ENCODE results near the gene JAKMIP1.

The JAKMIP1 gene

GRCh38 chr4:6193399-6193798 is 7.0 kb downstream of the JAKMIP1 start:
- H3K4me1 ChIP-seq (ENCODE audit: insufficient read depth, low read length), result no peaks in the 10 kb centered on the region
- no peak overlapping the region for H2AFZ ChIP-seq (ENCODE audit: low read depth, low read length)
- no peak overlapping the region for H3K4me3 ChIP-seq (ENCODE audit: low read length)
- H3K36me3 ChIP-seq (ENCODE audit: insufficient read depth, low read length), result no peaks in the 10 kb centered on the region
- H3K9me3 ChIP-seq (ENCODE audit: low read length), result no peaks in the 10 kb centered on the region
- H3K27me3 ChIP-seq (ENCODE audit: insufficient read depth, low read length), result peaks cover 47% of the 10 kb centered on the region

GRCh38 chr4:6192245-6192644 is 8.1 kb downstream of the JAKMIP1 start:
- Histone ChIP-seq H3K4me1 (ENCODE audit: insufficient read depth, low read length) (no peaks in the 10 kb centered on the region), H3K9me3 (ENCODE audit: low read length) (no peaks in the 10 kb centered on the region), H2AFZ (ENCODE audit: low read depth, low read length) (no peak overlapping the region), H3K27me3 (ENCODE audit: insufficient read depth, low read length) (peaks cover 36% of the 10 kb centered on the region), H3K4me3 (ENCODE audit: low read length) (no peak overlapping the region), H3K36me3 (ENCODE audit: insufficient read depth, low read length) (no peaks in the 10 kb centered on the region)

- Histone ChIP-seq H3K27me3 (ENCODE audit: insufficient read depth, low read length) (peaks cover 30% of the 10 kb centered on the region), H3K9me3 (ENCODE audit: low read length) (no peaks in the 10 kb centered on the region), H3K4me3 (ENCODE audit: low read length) (no peak overlapping the region), H3K4me1 (ENCODE audit: insufficient read depth, low read length) (no peaks in the 10 kb centered on the region), H3K36me3 (ENCODE audit: insufficient read depth, low read length) (no peaks in the 10 kb centered on the region), H2AFZ (ENCODE audit: low read depth, low read length) (no peak overlapping the region)
These were observed 8.8 kb downstream of the JAKMIP1 start for GRCh38 chr4:6191448-6192130.

GRCh38 chr4:6190486-6190885 is 9.9 kb downstream of the JAKMIP1 start:
- Histone ChIP-seq H3K27me3 (ENCODE audit: insufficient read depth, low read length) (peaks cover 20% of the 10 kb centered on the region), H2AFZ (ENCODE audit: low read depth, low read length) (no peak overlapping the region), H3K4me1 (ENCODE audit: insufficient read depth, low read length) (no peaks in the 10 kb centered on the region), H3K36me3 (ENCODE audit: insufficient read depth, low read length) (no peaks in the 10 kb centered on the region), H3K4me3 (ENCODE audit: low read length) (no peak overlapping the region), H3K9me3 (ENCODE audit: low read length) (no peaks in the 10 kb centered on the region)

- Histone ChIP-seq H3K4me3 (ENCODE audit: low read length) (no peak overlapping the region), H3K27me3 (ENCODE audit: insufficient read depth, low read length) (peaks cover 14% of the 10 kb centered on the region), H3K9me3 (ENCODE audit: low read length) (no peaks in the 10 kb centered on the region), H2AFZ (ENCODE audit: low read depth, low read length) (no peak overlapping the region), H3K36me3 (ENCODE audit: insufficient read depth, low read length) (no peaks in the 10 kb centered on the region), H3K4me1 (ENCODE audit: insufficient read depth, low read length) (no peaks in the 10 kb centered on the region)
These were observed 10.8 kb downstream of the JAKMIP1 start for GRCh38 chr4:6189511-6189910.

GRCh38 chr4:6188687-6189305 is 11.6 kb downstream of the JAKMIP1 start:
- no peak overlapping the region for H2AFZ ChIP-seq (ENCODE audit: low read depth, low read length)
- H3K36me3 ChIP-seq (ENCODE audit: insufficient read depth, low read length), result no peaks in the 10 kb centered on the region
- no peaks in the 10 kb centered on the region for H3K9me3 ChIP-seq (ENCODE audit: low read length)
- H3K4me3 ChIP-seq (ENCODE audit: low read length), result no peak overlapping the region
- no peaks in the 10 kb centered on the region for H3K4me1 ChIP-seq (ENCODE audit: insufficient read depth, low read length)
- peaks cover 10% of the 10 kb centered on the region for H3K27me3 ChIP-seq (ENCODE audit: insufficient read depth, low read length)

GRCh38 chr4:6184169-6184568 is 16.2 kb downstream of the JAKMIP1 start:
- Histone ChIP-seq H3K9me3 (ENCODE audit: low read length) (no peaks in the 10 kb centered on the region), H3K36me3 (ENCODE audit: insufficient read depth, low read length) (no peaks in the 10 kb centered on the region), H3K4me1 (ENCODE audit: insufficient read depth, low read length) (no peaks in the 10 kb centered on the region), H3K27me3 (ENCODE audit: insufficient read depth, low read length) (peaks cover under 1% of the 10 kb centered on the region), H2AFZ (ENCODE audit: low read depth, low read length) (no peak overlapping the region), H3K4me3 (ENCODE audit: low read length) (no peak overlapping the region)

GRCh38 chr4:6183740-6184139 is 16.6 kb downstream of the JAKMIP1 start:
- Histone ChIP-seq H3K36me3 (ENCODE audit: insufficient read depth, low read length) (no peaks in the 10 kb centered on the region), H3K9me3 (ENCODE audit: low read length) (no peaks in the 10 kb centered on the region), H3K4me3 (ENCODE audit: low read length) (no peak overlapping the region), H3K27me3 (ENCODE audit: insufficient read depth, low read length) (no peaks in the 10 kb centered on the region), H3K4me1 (ENCODE audit: insufficient read depth, low read length) (no peaks in the 10 kb centered on the region), H2AFZ (ENCODE audit: low read depth, low read length) (no peak overlapping the region)

GRCh38 chr4:6182376-6183280 is 17.7 kb downstream of the JAKMIP1 start:
- no peak overlapping the region for H3K4me3 ChIP-seq (ENCODE audit: low read length)
- no peak overlapping the region for H2AFZ ChIP-seq (ENCODE audit: low read depth, low read length)
- H3K27me3 ChIP-seq (ENCODE audit: insufficient read depth, low read length), result no peaks in the 10 kb centered on the region
- no peaks in the 10 kb centered on the region for H3K36me3 ChIP-seq (ENCODE audit: insufficient read depth, low read length)
- H3K9me3 ChIP-seq (ENCODE audit: low read length), result no peaks in the 10 kb centered on the region
- H3K4me1 ChIP-seq (ENCODE audit: insufficient read depth, low read length), result no peaks in the 10 kb centered on the region

- Histone ChIP-seq H3K36me3 (ENCODE audit: insufficient read depth, low read length) (no peaks in the 10 kb centered on the region), H3K4me3 (ENCODE audit: low read length) (no peak overlapping the region), H3K9me3 (ENCODE audit: low read length) (no peaks in the 10 kb centered on the region)
These were observed 19.3 kb downstream of the JAKMIP1 start for GRCh38 chr4:6180841-6181631.

GRCh38 chr4:6179362-6179761 is 21.0 kb downstream of the JAKMIP1 start:
- Histone ChIP-seq H3K36me3 (ENCODE audit: insufficient read depth, low read length) (no peaks in the 10 kb centered on the region), H2AFZ (ENCODE audit: low read depth, low read length) (no peak overlapping the region), H3K9me3 (ENCODE audit: low read length) (no peaks in the 10 kb centered on the region), H3K4me1 (ENCODE audit: insufficient read depth, low read length) (no peaks in the 10 kb centered on the region), H3K4me3 (ENCODE audit: low read length) (no peak overlapping the region), H3K27me3 (ENCODE audit: insufficient read depth, low read length) (no peaks in the 10 kb centered on the region)

More at GRCh38 chr4:6180841-6181631, 19.3 kb downstream of the JAKMIP1 start:
- Histone ChIP-seq H2AFZ (ENCODE audit: low read depth, low read length) (no peak overlapping the region), H3K4me1 (ENCODE audit: insufficient read depth, low read length) (no peaks in the 10 kb centered on the region), H3K27me3 (ENCODE audit: insufficient read depth, low read length) (no peaks in the 10 kb centered on the region)

- Histone ChIP-seq H2AFZ (ENCODE audit: low read depth, low read length) (no peak overlapping the region), H3K9me3 (ENCODE audit: low read length) (no peaks in the 10 kb centered on the region), H3K4me1 (ENCODE audit: insufficient read depth, low read length) (no peaks in the 10 kb centered on the region), H3K4me3 (ENCODE audit: low read length) (no peak overlapping the region), H3K27me3 (ENCODE audit: insufficient read depth, low read length) (no peaks in the 10 kb centered on the region), H3K36me3 (ENCODE audit: insufficient read depth, low read length) (no peaks in the 10 kb centered on the region)
These were observed 21.6 kb downstream of the JAKMIP1 start for GRCh38 chr4:6178757-6179156.
